NT2/D1 (cell line): ENCODE measurements around the gene CYB5A.

Experiments used
- SUZ12 ChIP-seq: IDR thresholded peaks from 2 replicates; pipeline ENCODE4 v1.6.1; 2011; ENCODE audit not compliant: insufficient read length, insufficient read depth; ENCODE audit errors: extremely low read depth
- YY1 ChIP-seq: IDR thresholded peaks from 2 replicates; pipeline ENCODE4 v1.6.1; 2011; ENCODE audit not compliant: insufficient read length, insufficient read depth

DNA sequence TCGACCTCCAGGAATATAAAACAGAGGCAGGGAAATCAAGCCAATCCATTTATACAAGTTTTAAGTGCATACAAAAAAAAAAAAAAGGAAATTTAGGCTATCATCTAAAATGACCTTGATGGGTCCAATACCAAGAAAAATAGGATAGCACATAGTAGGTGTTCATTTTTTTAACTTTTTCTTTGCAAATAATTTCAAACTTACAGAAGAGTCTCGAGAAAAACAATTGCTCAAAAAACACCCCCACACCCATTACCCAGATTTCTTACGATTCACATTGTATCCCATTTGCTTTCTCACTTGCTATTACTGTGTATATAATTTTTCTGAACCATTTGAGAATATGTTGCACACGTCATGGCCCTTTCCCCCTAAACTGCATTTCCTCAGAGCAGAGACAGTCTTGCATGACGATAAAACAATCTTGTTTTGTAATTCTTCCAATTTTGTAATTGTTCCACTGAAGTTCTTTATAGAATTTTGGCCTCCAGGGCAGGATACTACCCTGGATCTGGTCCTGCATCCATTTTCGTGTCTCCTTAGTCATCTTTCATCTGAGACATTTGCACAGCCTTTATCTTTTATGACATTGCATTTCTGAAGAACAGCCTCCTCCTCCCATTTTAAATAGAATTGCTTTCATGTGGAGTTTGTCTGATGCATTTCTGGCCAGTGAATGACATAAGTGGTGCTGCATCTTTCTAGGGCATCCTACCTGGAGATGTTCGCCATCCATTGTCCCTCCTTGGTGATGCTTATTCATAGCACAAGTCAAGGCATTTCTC is 68.9 kb downstream of the CYB5A start:
- TF ChIP-seq SUZ12 (no peak), YY1 (no peak)
